Measurements from ENCODE around the gene VTI1A. TPM values are rescaled to one million over a fixed set of nuclear protein-coding genes. Genes with fewer than 3 reads are reported as not detected.
"Not testable (repeated sequence)": the region's sequence is repeated elsewhere in the genome, so short reads cannot be mapped to it uniquely, and the experiment has no call there.

The VTI1A gene
- total and polyA plus RNA-seq, 7 experiments from 2014 or later, result 21.7 to 56.8 (median 40.8) TPM

DNA sequence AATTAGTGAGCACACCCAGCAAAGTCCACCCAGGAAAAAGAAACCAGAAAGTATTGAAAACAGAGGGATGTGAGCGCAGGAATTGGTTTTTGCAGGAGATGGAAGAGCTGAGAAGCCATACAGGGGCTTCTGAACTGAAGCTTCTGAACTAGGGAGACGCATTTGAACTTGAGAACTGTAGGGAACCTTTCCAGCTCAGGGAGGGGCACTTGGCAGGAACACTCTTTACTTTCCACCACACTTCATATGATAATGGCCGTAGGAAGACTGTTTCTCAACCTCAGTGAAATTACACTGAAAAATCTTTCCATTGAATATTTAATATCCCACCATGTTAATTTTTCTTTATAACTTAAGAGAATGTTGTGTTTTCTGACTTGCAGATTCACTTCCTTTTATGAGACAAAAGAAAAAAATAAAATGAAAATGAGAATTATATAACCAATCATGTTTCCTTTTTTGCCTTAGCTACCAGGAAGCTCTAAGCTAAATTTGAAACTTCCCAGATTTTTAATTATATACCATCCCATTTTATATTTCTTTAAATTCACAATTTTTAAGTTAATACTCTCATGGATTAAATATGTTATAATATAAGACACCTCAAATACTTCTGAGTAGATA is 404.7 kb downstream of the VTI1A start:
- H3K4me3 Mint-ChIP-seq, result no peak overlapping the region
- H3K9me3 ChIP-seq (ENCODE audit: control insufficient read depth in 2 of 3, low read length in 3 of 3), result peaks cover 0 to 11% (median 0%) of the 10 kb centered on the region in 3 experiments
- no peaks in the 10 kb centered on the region for H3K4me1 ChIP-seq (ENCODE audit: control insufficient read depth in 2 of 2, insufficient read depth in 2 of 2, low read length in 2 of 2)
- ATAC-seq, result no peak
- peaks cover 9 to 26% (median 15%) of the 10 kb centered on the region in 11 donors for H3K9me3 Mint-ChIP-seq
- H3K36me3 ChIP-seq (ENCODE audit: control insufficient read depth in 2 of 3, insufficient read depth in 3 of 3, low read length in 3 of 3), result no peaks in the 10 kb centered on the region
- H3K4me1 Mint-ChIP-seq, result peaks cover 0 to 6% (median 0%) of the 10 kb centered on the region in 7 donors
- no peaks in the 10 kb centered on the region for H3K27me3 Mint-ChIP-seq
- no peak for DNase-seq
- ChIA-PET POLR2A (no interaction called here), CTCF (no interaction called here)
- no peaks in the 10 kb centered on the region for H3K27me3 ChIP-seq (ENCODE audit: control insufficient read depth in 2 of 2, insufficient read depth in 2 of 2, low read length in 2 of 2)
- no peak overlapping the region for H3K4me3 ChIP-seq (ENCODE audit: low read length)
- no peak overlapping the region for H3K27ac ChIP-seq (ENCODE audit: low read depth, low read length)
- H3K36me3 Mint-ChIP-seq, result peaks cover 2 to 34% (median 17%) of the 10 kb centered on the region in 5 donors
- no peak overlapping the region for H3K27ac Mint-ChIP-seq
- intact Hi-C loops (cut with micrococcal nuclease), result no loop called here

GRCh38 chr10:112852306-112852705 is 405.3 kb downstream of the VTI1A start:
- no peaks in the 10 kb centered on the region for H3K4me1 ChIP-seq (ENCODE audit: control insufficient read depth in 2 of 2, insufficient read depth in 2 of 2, low read length in 2 of 2)
- CTCF ChIA-PET, result no interaction called here
- H3K27me3 ChIP-seq (ENCODE audit: control insufficient read depth in 2 of 2, insufficient read depth in 2 of 2, low read length in 2 of 2), result no peaks in the 10 kb centered on the region
- H3K9me3 ChIP-seq (ENCODE audit: control insufficient read depth in 2 of 3, low read length in 3 of 3), result peaks cover 0 to 5% (median 0%) of the 10 kb centered on the region in 3 experiments
- Mint-ChIP-seq H3K36me3 (peaks cover 2 to 31% (median 17%) of the 10 kb centered on the region in 5 donors), H3K9me3 (peaks cover 8 to 23% (median 14%) of the 10 kb centered on the region in 11 donors), H3K4me3 (no peak overlapping the region), H3K4me1 (peaks cover 0 to 6% (median 0%) of the 10 kb centered on the region in 7 donors), H3K27me3 (no peaks in the 10 kb centered on the region), H3K27ac (no peak overlapping the region)
- no peak for DNase-seq
- no peaks in the 10 kb centered on the region for H3K36me3 ChIP-seq (ENCODE audit: control insufficient read depth in 2 of 3, insufficient read depth in 3 of 3, low read length in 3 of 3)
- POLR2A ChIA-PET, result no interaction called here
- H3K27ac ChIP-seq (ENCODE audit: low read depth, low read length), result no peak overlapping the region
- no peak overlapping the region for H3K4me3 ChIP-seq (ENCODE audit: low read length)
- intact Hi-C loops (cut with micrococcal nuclease), result no loop called here
- peak; percentile 89 for ATAC-seq

DNA sequence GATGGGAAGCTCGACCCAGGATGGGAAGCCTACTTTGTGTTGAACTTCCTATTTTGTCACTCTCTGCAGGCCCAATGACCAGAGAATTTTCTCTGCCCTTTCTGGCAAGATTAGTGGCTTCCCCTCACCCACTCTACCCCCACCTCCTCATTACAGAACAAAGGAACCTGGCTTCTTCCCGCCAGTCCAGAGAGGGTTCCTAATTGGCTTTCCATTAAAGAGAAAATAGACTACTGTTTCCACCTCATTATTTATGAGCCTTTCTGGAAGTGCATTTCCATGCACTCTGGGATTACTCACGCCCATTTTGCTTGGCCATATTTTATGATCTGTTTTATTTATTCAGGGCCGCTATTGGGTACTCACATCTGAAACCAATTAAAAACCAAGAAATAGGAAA is 408.1 kb downstream of the VTI1A start:
- ChIA-PET CTCF (no interaction called here), POLR2A (no interaction called here)
- no peak overlapping the region for H3K4me3 ChIP-seq (ENCODE audit: low read length)
- Mint-ChIP-seq H3K27ac (no peak overlapping the region), H3K4me3 (no peak overlapping the region), H3K36me3 (peaks cover 0 to 14% (median 8%) of the 10 kb centered on the region in 5 donors), H3K9me3 (peaks cover 0 to 11% (median 6%) of the 10 kb centered on the region in 11 donors), H3K27me3 (no peaks in the 10 kb centered on the region), H3K4me1 (peaks cover 0 to 6% (median 0%) of the 10 kb centered on the region in 7 donors)
- H3K9me3 ChIP-seq (ENCODE audit: control insufficient read depth in 2 of 3, low read length in 3 of 3), result no peaks in the 10 kb centered on the region
- no peaks in the 10 kb centered on the region for H3K27me3 ChIP-seq (ENCODE audit: control insufficient read depth in 2 of 2, insufficient read depth in 2 of 2, low read length in 2 of 2)
- no peak overlapping the region for H3K27ac ChIP-seq (ENCODE audit: low read depth, low read length)
- H3K36me3 ChIP-seq (ENCODE audit: control insufficient read depth in 2 of 3, insufficient read depth in 3 of 3, low read length in 3 of 3), result no peaks in the 10 kb centered on the region
- ATAC-seq (no peak), DNase-seq (no peak)
- no peaks in the 10 kb centered on the region for H3K4me1 ChIP-seq (ENCODE audit: control insufficient read depth in 2 of 2, insufficient read depth in 2 of 2, low read length in 2 of 2)
- intact Hi-C loops (cut with micrococcal nuclease), result no loop called here

GRCh38 chr10:112857493-112857892 is 410.5 kb downstream of the VTI1A start:
- ATAC-seq, result no peak
- Histone ChIP-seq H3K27ac (ENCODE audit: low read depth, low read length) (no peak overlapping the region), H3K9me3 (ENCODE audit: control insufficient read depth in 2 of 3, low read length in 3 of 3) (no peaks in the 10 kb centered on the region), H3K27me3 (ENCODE audit: control insufficient read depth in 2 of 2, insufficient read depth in 2 of 2, low read length in 2 of 2) (no peaks in the 10 kb centered on the region), H3K4me1 (ENCODE audit: control insufficient read depth in 2 of 2, insufficient read depth in 2 of 2, low read length in 2 of 2) (no peaks in the 10 kb centered on the region), H3K36me3 (ENCODE audit: control insufficient read depth in 2 of 3, insufficient read depth in 3 of 3, low read length in 3 of 3) (no peaks in the 10 kb centered on the region), H3K4me3 (ENCODE audit: low read length) (no peak overlapping the region)
- Mint-ChIP-seq H3K9me3 (peaks cover 0 to 14% (median 6%) of the 10 kb centered on the region in 11 donors), H3K4me1 (no peaks in the 10 kb centered on the region), H3K27me3 (no peaks in the 10 kb centered on the region), H3K4me3 (no peak overlapping the region), H3K27ac (no peak overlapping the region), H3K36me3 (peaks cover 0 to 14% (median 8%) of the 10 kb centered on the region in 5 donors)
- no peak for DNase-seq
- CTCF ChIA-PET, result no interaction called here
- intact Hi-C loops (cut with micrococcal nuclease), result no loop called here
- POLR2A ChIA-PET, result no interaction called here

DNA sequence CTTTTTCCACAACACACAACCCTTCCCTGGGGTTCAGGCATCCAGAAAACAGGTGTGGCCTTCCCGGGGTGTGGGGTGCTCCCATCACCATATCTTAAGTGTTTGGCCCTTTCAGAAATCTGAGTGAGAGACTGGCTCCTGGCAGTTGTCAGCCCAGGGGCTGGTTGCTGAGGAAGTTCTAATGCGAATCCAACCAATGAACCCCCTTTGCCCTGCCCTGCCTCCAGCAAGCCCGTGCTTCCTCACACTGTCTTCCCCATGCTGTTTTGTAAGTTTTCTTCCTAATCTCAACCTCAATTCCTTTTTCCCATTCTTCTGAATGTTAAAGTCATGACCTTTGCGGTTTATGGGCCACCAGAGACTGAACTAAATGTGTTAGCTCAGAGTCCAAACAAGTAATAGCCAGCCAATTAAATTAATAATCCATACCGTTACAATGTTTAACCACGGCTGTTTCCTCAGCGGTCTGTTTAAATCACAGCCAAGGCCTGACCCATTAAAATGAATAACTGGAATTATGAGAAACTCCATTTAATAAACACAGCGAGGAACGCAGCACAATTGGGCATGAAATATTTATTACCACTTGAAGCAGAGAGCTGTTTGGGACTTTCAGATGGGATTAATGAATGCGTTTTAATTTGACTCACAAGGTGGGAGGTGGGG is 412.1 kb downstream of the VTI1A start:
- no peak for DNase-seq
- no peaks in the 10 kb centered on the region for H3K4me1 ChIP-seq (ENCODE audit: control insufficient read depth in 2 of 2, insufficient read depth in 2 of 2, low read length in 2 of 2)
- no peak overlapping the region for H3K4me3 Mint-ChIP-seq
- no peaks in the 10 kb centered on the region for H3K36me3 ChIP-seq (ENCODE audit: control insufficient read depth in 2 of 3, insufficient read depth in 3 of 3, low read length in 3 of 3)
- no peaks in the 10 kb centered on the region for H3K27me3 ChIP-seq (ENCODE audit: control insufficient read depth in 2 of 2, insufficient read depth in 2 of 2, low read length in 2 of 2)
- peaks cover 0 to 9% (median 3%) of the 10 kb centered on the region in 5 donors for H3K36me3 Mint-ChIP-seq
- no peak overlapping the region for H3K4me3 ChIP-seq (ENCODE audit: low read length)
- H3K27ac Mint-ChIP-seq, result no peak overlapping the region
- no peaks in the 10 kb centered on the region for H3K27me3 Mint-ChIP-seq
- no peak for ATAC-seq
- no peak overlapping the region for H3K27ac ChIP-seq (ENCODE audit: low read depth, low read length)
- CTCF ChIA-PET, result no interaction called here
- H3K9me3 ChIP-seq (ENCODE audit: control insufficient read depth in 2 of 3, low read length in 3 of 3), result no peaks in the 10 kb centered on the region
- H3K4me1 Mint-ChIP-seq, result no peaks in the 10 kb centered on the region
- intact Hi-C loops (cut with micrococcal nuclease), result no loop called here
- POLR2A ChIA-PET, result no interaction called here
- peaks cover 4 to 21% (median 10%) of the 10 kb centered on the region in 11 donors for H3K9me3 Mint-ChIP-seq

GRCh38 chr10:112859793-112860192 is 412.8 kb downstream of the VTI1A start:
- Mint-ChIP-seq H3K9me3 (peaks cover 4 to 23% (median 10%) of the 10 kb centered on the region in 11 donors), H3K4me3 (no peak overlapping the region), H3K27me3 (no peaks in the 10 kb centered on the region), H3K27ac (no peak overlapping the region), H3K36me3 (peaks cover 0 to 9% (median 0%) of the 10 kb centered on the region in 5 donors), H3K4me1 (no peaks in the 10 kb centered on the region)
- no peaks in the 10 kb centered on the region for H3K9me3 ChIP-seq (ENCODE audit: control insufficient read depth in 2 of 3, low read length in 3 of 3)
- CTCF ChIA-PET, result no interaction called here
- H3K27ac ChIP-seq (ENCODE audit: low read depth, low read length), result no peak overlapping the region
- POLR2A ChIA-PET, result no interaction called here
- no peaks in the 10 kb centered on the region for H3K27me3 ChIP-seq (ENCODE audit: control insufficient read depth in 2 of 2, insufficient read depth in 2 of 2, low read length in 2 of 2)
- intact Hi-C loops (cut with micrococcal nuclease), result no loop called here
- ATAC-seq (no peak), DNase-seq (no peak)
- H3K4me3 ChIP-seq (ENCODE audit: low read length), result no peak overlapping the region
- H3K36me3 ChIP-seq (ENCODE audit: control insufficient read depth in 2 of 3, insufficient read depth in 3 of 3, low read length in 3 of 3), result no peaks in the 10 kb centered on the region
- no peaks in the 10 kb centered on the region for H3K4me1 ChIP-seq (ENCODE audit: control insufficient read depth in 2 of 2, insufficient read depth in 2 of 2, low read length in 2 of 2)

DNA sequence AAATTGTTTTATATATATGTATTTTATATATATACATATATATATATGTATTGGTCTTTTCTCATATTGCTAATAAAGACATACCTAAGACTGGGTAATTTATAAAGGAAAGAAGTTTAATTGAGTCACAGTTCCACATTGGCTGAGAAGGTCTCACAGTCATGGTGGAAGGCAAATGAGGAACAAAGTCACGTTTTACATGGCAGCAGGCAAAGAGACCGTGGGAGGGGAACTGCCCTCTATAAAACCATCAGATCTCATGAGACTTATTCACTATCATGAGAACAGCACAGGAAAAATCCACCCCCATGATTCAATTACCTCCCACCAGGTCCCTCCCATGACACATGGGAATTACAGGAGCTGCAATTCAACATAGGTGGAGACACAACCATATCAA is 416.4 kb downstream of the VTI1A start:
- H3K27me3 ChIP-seq (ENCODE audit: control insufficient read depth in 2 of 2, insufficient read depth in 2 of 2, low read length in 2 of 2); DNase-seq; POLR2A ChIA-PET; H3K4me3 ChIP-seq (ENCODE audit: low read length); H3K4me1 ChIP-seq (ENCODE audit: control insufficient read depth in 2 of 2, insufficient read depth in 2 of 2, low read length in 2 of 2); intact Hi-C loops (cut with micrococcal nuclease); H3K27ac Mint-ChIP-seq; H3K36me3 Mint-ChIP-seq; H3K9me3 ChIP-seq (ENCODE audit: control insufficient read depth in 2 of 3, low read length in 3 of 3); CTCF ChIA-PET; H3K27ac ChIP-seq (ENCODE audit: low read depth, low read length); ATAC-seq; H3K4me1 Mint-ChIP-seq; H3K4me3 Mint-ChIP-seq; H3K27me3 Mint-ChIP-seq; H3K36me3 ChIP-seq (ENCODE audit: control insufficient read depth in 2 of 3, insufficient read depth in 3 of 3, low read length in 3 of 3): not testable (repeated sequence)
- peaks cover 3 to 19% (median 11%) of the 10 kb centered on the region in 11 donors for H3K9me3 Mint-ChIP-seq
